ENCODE measurements around the gene TRIM9.

- TF ChIP-seq EP300 (IDR thresholded peaks at IDR 0.05) = no peak
- no peak for TF ChIP-seq POLR2A (IDR thresholded peaks at IDR 0.05)
- no peak for TF ChIP-seq CTCF (IDR thresholded peaks at IDR 0.05)
Observed at GRCh38 chr14:51086044-51086443, 8.9 kb downstream of the TRIM9 start.

All from ovary (tissue), 3 donors.